GM19351 (cell line): ENCODE data around the gene RNPEPL1.

Experiments
- ATAC-seq: cut with Tn5 transposase; IDR thresholded peaks from one replicate; pipeline ENCODE4 v1.9.1; 2021; ENCODE audit warnings: mild to moderate bottlenecking, moderate library complexity; ENCODE audit not compliant: unreplicated experiment

Gene RNPEPL1

GRCh38 chr2:240575101-240575965 is 7.0 kb downstream of the RNPEPL1 start:
- no peak for ATAC-seq

- ATAC-seq: no peak
These were observed 7.8 kb downstream of the RNPEPL1 start for GRCh38 chr2:240576036-240576435.

GRCh38 chr2:240576436-240577205 is 8.3 kb downstream of the RNPEPL1 start:
- no peak for ATAC-seq

GRCh38 chr2:240577281-240578109 is 9.2 kb downstream of the RNPEPL1 start:
- no peak for ATAC-seq

- no peak for ATAC-seq
These were observed 9.8 kb downstream of the RNPEPL1 start for GRCh38 chr2:240578110-240578450.

- ATAC-seq: no peak
These were observed 10.2 kb downstream of the RNPEPL1 start for GRCh38 chr2:240578488-240578887.

DNA sequence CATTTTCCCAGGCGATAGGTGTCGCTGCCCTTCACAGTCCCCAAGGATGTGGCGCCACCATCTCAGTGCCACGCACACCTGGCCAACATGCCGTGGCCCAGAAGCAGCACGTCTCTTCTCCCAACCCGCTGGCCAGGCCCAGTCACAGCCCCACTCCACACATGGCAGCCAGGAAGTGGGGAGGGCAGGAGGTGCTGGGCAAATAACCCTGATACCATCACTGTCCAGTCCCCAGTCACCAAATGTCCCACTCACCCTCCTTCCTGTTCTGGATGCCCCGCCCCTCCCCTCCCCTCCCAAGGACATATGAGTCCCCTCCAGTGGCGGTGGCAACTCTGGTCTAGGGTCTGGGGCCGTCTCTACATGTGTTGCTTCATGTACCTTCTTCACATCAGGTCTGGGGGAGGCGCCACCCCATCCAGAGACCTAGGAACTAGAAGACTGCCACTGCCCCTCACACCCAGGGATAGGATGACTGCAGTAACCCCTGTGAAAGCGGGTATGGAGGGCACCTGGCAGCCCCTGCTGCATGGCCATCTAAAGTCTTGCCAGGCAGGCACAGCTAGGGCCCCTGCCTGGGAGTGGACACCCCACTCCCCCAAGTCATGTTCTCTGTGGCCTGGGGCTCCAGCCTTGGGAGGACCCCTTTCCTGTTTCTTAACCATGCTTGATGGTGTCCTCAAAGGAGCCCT is 10.9 kb downstream of the RNPEPL1 start:
- no peak for ATAC-seq

DNA sequence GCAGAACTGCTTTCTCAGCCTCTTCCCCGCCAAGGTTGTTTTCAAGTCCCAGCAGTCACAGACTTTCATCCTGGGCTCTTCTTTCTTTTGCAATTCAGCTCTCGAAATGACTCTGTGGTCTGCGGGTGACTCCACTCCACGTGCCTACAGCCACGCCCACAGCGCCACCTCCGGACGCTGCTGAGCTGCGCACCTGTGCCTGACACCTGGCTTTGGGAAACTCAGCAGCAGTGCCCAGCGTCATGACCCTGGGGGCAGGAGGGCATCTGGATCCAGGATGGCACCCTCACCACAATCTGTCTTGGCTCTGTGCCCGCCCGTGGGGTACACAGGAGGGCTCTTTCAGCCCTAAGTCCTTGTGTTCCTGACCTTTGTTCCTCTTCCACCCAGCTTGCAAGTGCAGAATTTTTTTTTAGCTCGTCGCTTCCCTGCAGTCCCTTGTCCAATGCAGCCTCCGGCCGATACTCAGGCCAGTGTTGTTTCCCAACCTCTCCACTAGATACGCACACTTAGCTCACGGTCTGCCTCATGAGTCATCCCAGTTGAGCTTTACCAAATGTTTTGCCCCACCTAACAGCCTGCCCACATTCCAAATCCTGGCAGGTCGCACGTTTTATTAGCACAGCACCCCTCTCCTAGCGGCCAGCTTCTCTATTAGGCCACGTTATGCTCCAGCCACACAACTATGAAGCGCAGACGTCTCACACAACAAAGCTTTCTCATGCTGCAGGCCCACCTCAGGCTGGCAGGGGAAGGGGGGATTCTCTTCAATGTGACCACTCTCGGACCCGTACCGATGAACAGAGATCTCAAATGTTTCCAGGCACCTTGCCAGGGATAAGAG is 11.7 kb downstream of the RNPEPL1 start:
- ATAC-seq: peak; percentile 55

DNA sequence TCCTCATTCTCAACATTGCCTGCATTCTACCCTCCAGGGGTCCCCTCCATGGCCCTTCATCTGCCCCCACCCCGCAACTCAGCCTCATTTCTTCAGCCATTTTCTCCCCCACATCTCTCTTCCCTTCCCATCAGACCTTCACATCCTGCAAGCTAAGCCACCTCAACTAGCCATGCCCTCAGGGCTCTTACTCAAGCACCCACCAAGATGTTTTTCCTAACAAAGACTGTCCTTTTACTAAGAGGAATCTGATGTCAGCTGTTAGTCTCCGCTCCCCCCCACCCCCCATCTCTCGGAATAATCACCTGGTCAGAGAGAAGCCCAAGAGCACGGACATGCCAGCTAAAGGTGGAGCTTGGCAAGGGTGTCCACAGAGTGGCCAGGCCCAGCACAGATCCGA is 13.5 kb downstream of the RNPEPL1 start:
- ATAC-seq: no peak

GRCh38 chr2:240582781-240583180 is 14.5 kb downstream of the RNPEPL1 start:
- ATAC-seq: no peak

DNA sequence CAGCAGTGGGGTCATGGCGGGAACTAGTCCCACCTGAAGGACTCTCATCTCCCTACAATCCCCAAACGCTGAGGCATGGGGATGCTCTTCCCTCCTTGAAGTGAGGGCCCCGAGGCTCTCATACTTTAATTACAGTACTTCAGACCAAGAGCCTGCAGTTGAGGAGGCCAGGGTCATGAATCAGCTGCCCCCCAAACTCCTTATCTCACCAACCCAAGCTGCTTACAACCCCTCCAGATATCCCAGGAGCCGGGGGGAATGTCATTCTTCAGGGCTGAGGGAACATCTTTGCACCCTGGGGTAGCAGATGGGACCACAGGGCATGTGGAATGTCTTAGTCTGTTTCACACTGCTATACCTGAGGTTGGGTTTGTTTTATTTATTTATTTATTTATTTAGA is 15.5 kb downstream of the RNPEPL1 start:
- no peak for ATAC-seq

DNA sequence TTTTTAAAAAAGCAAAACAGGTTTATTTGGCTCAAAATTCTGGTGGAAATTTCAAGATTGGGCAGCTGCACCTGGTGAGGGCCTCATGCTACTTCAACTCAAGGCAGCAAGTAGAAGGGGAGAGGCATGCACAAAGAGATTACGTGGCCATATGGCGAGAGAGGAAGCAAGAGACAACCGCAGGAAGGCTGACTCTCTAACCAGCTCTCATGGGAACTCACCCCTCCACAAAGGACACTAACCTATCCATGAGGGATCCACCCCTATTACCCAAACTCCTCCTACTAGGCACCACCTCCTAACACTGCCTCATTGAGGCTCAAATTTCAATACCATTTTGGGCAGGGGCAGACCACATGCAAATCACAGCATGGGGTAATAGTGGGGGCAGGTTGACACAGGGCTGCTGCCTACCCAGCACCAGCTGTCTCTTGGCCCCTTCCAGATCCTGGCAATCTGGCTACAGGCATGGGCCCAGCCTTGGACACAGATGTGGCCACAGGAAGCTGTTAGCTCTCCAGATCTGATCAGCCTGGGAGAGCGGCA is 16.3 kb downstream of the RNPEPL1 start:
- peak; percentile 62 for ATAC-seq

DNA sequence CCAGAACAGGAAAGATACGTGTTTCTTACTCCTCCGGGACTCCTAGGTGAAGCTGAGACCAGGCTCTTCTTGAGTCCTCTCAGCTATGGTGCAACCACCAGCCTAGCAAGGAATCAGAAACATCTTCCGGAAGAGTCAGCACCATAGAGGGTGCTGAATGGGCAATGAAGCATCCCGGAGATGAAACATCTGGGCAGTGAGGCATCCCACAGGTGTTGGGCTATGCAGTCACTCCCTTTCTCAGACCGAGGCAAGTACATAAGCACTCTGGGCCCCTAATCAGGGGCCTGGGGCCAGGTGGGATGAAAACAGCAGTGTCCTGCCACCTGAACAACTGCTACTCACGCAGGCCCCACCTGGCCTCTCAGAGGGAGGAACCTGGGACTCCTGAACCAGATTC is 16.8 kb downstream of the RNPEPL1 start:
- ATAC-seq: peak; percentile 28

DNA sequence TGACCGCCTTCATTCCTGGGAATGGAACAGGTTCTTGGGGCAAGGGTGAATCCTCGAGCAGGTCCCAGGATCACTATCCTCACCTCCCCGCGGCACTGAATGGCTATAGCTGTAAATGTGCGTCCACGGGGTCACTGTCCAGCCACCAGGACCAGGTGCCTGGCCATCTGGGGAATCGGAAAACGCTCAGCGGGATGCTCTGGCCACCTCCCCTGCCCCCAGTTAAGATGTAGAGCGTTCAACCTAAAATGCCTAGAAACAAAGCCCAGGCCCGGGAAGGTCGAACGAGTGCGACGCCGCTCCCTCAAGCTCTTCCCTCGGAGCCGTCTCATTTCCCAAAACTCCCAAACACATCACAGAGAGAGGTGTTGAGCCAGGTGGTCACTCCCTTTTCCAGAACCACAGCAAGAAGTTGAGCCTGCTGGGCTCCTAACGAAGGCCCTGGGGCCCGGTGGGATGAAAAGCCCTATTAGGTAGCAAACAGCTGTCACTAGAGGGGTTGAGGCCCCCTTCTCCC is 17.5 kb downstream of the RNPEPL1 start:
- ATAC-seq: no peak

GRCh38 chr2:240586198-240586918 is 18.1 kb downstream of the RNPEPL1 start, which contains the start of gene CAPN10:
Gene CAPN10, plus strand, starts transcription at chr2:240586734. Its CDS starts 178 bp downstream, at chr2:240586912.
- ATAC-seq: peak; percentile 48

- ATAC-seq: no peak
These were observed 18.9 kb downstream of the RNPEPL1 start for GRCh38 chr2:240586919-240587800.

GRCh38 chr2:240588006-240588655 is 19.8 kb downstream of the RNPEPL1 start:
- no peak for ATAC-seq
